ENCODE results near the gene UGT1A6.

DNA sequence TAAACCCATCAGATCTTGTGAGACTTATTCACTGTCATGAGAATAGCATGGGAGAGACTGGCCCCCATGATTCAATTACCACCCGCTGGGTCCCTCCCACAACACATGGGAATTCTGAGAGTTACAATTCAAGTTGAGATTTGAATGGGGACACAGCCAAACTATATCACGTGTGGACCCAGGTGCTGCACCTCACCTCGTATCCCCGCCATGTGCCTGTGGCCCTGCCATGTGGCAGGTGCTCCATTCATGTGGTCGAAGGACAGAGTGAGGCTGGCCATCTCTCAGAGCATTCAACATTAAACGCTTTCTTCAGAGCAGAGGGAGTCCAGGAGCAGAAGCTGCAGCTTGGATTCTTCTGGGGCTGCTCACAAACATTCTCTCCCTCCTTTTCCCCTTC lies 117.7 kb downstream of the UGT1A6 start:
- TF ChIP-seq, protein P1, sequence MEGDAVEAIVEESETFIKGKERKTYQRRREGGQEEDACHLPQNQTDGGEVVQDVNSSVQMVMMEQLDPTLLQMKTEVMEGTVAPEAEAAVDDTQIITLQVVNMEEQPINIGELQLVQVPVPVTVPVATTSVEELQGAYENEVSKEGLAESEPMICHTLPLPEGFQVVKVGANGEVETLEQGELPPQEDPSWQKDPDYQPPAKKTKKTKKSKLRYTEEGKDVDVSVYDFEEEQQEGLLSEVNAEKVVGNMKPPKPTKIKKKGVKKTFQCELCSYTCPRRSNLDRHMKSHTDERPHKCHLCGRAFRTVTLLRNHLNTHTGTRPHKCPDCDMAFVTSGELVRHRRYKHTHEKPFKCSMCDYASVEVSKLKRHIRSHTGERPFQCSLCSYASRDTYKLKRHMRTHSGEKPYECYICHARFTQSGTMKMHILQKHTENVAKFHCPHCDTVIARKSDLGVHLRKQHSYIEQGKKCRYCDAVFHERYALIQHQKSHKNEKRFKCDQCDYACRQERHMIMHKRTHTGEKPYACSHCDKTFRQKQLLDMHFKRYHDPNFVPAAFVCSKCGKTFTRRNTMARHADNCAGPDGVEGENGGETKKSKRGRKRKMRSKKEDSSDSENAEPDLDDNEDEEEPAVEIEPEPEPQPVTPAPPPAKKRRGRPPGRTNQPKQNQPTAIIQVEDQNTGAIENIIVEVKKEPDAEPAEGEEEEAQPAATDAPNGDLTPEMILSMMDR (conservative IDR thresholded peaks at IDR 0.05; ENCODE audit: low read depth, low read length): no peak
- TF ChIP-seq EZH2 (IDR thresholded peaks at IDR 0.05; ENCODE audit: low read length, unreplicated experiment): no peak

Measured in PC-3 (cell line).